Activated T-cell treated with anti-CD3 and anti-CD28 coated beads for 48 hours (primary cell): ENCODE results near the gene MC1R.
"Not testable (repeated sequence)": the region's sequence is repeated elsewhere in the genome, so short reads cannot be mapped to it uniquely, and the experiment has no call there.

ENCODE experiments used
- DNase-seq: peaks from one replicate; pipeline ENCODE4 v3.0.0-alpha.2; 2020; ENCODE audit warnings: low read depth

Gene MC1R

DNA sequence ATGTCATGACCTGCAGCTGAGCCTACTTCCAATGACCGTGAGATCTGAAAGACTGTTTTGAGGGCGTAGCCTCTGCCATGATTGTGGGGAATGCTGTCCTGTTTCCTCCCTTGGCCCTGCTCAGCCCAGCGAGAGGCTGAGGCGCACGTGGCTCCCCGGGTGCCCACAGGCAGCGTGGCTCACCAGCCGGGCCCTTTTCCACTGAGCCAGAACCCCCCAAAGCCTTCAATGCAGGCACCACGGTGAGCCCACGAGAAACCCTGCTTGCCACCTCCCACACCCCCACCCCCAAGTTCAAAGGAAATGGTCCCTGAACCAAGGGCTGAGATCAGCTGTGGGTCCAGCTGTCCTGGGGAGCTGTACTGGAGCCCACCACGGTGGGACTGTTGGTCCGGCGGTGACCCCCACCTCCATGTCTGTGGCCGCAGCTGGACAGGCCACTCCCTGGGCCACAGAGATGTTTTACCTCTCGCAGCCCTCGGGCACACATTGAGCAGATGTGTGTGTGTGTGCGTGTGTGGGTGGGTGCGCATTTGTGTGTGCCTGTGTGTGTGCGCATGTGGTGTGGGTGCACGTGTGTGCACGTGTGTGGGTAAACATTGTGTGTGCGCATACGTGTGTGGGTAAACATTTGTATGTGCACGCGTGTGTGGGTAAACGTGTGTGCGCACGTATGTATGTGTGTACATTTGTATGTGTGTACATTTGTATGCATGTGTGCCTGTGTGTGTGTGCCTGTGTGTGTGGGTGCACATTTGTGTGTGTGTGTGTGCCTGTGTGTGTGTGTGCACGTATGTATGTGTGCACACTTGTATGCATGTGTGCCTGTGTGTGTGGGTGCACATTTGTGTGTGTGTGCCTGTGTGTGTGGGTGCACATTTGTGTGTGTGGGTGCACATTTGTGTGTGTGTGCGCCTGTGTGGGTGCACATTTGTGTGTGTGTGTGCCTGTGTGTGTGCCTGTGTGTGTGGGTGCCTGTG is 5.0 kb upstream of the MC1R start:
- DNase-seq = no peak

DNA sequence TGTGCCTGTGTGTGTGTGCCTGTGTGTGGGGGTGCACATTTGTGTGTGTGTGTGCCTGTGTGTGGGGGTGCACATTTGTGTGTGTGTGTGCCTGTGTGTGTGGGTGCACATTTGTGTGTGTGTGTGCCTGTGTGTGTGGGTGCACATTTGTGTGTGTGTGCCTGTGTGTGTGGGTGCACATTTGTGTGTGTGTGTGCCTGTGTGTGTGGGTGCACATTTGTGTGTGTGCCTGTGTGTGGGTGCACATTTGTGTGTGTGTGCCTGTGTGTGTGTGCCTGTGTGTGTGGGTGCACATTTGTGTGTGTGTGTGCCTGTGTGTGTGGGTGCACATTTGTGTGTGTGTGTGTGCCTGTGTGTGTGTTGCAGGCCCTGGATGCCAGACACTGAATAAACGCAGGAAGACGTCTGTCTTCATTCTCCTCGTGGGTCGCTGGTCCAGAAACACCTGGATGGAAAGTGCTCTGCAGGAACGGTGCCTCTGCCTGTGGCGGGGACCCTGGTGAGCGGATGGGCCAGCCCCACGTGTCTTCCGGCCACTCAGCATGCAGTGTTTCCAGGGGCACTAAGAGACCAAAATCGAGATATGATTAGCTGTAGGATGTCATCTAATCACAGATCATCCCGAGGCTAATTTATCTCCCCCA is 3.9 kb upstream of the MC1R start:
- DNase-seq = not testable (repeated sequence)

DNA sequence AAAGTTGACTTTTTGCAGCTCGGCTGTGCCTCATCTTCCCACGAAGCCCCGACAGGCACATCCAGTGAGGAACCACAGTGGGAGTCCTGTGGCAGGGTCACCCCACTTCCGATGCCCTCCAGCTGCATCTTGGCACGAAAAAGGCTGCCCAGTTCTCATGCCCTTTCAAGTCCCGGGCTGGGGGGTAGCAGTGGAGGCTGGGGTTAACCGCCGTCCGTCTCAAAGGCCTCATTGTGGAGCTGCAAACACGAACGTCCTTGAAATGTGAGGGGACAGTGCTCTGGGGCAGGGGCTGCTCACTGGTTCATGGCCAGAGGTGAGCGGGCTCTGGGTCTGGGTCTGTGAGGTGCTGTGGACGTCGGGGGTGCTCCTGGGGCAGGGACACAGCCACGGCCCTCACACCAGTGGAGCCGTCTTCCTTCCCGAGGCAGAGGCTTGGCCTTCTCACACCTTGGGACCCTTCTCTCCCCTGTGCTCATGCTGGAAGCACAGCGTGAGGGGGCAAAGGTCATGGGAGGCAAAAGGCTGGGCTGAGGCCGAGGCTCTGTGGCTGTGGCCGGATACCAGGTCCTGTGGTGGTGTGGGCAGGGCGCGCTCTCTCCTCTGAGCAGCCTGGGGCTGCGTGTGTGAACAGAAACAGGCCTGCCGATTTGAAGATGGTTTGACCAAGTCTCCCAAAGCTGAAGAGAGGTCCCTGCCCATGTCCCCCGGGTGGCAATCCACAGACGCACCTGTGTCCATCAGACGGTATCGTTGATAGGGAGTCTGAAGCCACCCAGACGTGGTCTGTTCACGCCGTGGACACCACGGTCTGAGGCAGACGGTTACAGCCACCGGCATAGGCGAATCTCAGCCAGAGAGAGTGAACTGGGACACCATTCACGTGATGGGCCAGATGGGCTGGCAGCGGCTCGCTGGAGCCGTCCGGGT is 3.1 kb upstream of the MC1R start:
- no peak for DNase-seq

DNA sequence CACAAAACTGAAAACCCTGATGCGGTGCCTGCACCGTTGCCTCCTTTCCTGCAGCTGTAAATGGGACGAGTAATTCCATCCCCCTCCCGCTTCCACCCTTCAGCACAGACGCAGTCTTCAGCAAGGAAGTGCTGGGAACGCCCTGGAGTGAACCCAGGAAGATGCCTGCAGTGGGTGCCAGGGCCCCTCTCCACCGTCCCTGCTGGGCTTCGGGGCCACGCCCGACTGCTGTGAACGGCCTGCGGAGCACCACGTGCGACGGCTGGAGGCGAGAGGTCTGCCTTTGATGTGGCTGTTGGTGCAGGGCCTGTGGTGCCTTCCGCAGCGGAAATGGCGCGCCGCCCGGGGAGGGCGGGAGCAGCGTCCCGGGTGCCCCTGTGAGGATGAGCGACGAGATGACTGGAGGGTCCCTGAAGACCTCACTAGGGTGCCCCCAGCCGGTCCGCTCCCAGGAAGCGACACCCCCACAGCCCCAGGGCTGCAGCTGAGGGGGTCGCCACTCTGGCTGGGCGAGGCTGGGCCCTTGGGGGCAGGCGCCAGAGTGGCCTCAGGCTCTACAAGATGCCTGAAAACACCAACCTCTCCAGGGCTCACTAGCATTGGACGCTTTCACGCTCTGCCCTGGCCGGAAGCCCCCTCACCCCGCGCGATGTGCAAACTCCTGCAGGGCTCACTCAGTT is 749 bp upstream of the MC1R start:
- DNase-seq = peak; percentile 76

DNA sequence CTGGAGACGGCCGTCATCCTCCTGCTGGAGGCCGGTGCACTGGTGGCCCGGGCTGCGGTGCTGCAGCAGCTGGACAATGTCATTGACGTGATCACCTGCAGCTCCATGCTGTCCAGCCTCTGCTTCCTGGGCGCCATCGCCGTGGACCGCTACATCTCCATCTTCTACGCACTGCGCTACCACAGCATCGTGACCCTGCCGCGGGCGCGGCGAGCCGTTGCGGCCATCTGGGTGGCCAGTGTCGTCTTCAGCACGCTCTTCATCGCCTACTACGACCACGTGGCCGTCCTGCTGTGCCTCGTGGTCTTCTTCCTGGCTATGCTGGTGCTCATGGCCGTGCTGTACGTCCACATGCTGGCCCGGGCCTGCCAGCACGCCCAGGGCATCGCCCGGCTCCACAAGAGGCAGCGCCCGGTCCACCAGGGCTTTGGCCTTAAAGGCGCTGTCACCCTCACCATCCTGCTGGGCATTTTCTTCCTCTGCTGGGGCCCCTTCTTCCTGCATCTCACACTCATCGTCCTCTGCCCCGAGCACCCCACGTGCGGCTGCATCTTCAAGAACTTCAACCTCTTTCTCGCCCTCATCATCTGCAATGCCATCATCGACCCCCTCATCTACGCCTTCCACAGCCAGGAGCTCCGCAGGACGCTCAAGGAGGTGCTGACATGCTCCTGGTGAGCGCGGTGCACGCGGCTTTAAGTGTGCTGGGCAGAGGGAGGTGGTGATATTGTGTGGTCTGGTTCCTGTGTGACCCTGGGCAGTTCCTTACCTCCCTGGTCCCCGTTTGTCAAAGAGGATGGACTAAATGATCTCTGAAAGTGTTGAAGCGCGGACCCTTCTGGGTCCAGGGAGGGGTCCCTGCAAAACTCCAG is 1.1 kb downstream of the MC1R start:
- DNase-seq = no peak

DNA sequence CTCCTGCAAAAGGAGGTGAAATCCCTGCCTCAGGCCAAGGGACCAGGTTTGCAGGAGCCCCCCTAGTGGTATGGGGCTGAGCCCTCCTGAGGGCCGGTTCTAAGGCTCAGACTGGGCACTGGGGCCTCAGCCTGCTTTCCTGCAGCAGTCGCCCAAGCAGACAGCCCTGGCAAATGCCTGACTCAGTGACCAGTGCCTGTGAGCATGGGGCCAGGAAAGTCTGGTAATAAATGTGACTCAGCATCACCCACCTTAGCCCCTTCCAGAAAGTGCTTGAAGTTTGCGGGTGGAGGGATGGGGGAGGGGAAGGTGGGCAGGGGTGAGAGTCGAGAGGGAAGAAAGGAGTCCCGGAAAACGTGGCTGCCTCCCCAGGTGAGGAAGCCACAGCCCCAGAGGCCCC is 2.1 kb downstream of the MC1R start:
- DNase-seq = no peak

DNA sequence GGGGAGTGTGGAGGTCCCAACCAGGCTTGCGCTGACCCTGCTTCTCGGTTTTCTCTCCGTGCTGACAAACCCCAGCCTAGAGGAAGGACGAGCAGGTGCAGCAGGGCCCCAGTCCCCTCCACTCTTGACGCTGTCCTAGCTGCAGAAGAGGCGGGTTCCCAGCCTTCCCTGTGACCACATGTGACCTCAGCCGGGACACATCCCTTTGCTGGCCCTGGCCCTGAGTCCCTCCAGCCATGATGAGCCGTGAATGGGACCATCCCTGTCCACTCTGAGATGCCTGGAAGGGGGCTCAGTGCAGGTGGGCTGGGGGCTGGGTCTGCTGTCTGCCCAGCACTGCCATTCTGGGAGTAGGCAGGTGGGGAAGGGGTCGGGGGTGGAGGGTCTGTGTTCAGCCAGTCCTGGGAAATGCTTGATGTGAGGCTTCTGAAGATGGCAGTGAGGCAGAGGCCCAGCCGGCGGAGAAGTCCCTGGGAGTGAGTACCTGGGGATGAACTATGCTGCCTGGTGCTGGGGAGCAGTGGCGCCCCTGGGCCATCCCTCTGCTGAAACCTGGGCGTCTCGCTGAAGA is 2.6 kb downstream of the MC1R start:
- no peak for DNase-seq

DNA sequence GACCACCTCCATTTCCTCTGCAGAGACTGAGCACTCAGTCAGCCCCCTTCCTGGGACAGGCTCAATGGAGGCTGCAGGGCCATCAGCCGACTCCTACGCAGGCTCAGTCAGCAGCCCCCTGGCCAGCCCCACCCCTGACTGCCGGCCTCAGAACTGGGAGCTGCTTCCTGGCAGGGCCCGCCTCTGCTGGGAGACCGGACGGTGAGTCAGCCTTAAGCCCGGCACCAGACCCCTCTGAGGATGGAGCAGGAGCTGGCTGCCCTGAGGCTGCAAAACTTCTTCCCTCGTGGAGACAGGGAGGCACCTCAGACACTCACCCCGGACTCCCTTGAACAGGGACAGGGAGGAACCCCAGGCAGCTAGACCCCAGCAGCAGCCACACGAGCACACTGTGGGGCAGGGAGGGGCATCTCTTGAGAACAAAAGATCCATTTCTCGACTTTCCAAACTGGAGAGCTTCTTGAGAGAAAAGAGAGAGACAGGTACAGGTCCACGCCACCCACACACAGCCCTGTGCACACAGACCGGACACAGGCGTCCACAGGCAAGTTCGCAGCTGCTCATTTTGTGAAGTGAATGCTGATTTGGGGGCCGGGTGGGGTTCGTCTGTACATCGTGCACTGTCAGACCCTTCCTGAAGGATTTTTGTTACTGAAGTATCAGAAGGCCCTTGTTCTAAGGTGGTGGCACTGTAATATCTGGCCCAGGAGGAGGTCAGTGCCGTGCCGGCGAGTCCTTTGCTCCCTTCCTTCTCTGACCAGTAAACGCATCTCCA is 3.2 kb downstream of the MC1R start:
- no peak for DNase-seq

DNA sequence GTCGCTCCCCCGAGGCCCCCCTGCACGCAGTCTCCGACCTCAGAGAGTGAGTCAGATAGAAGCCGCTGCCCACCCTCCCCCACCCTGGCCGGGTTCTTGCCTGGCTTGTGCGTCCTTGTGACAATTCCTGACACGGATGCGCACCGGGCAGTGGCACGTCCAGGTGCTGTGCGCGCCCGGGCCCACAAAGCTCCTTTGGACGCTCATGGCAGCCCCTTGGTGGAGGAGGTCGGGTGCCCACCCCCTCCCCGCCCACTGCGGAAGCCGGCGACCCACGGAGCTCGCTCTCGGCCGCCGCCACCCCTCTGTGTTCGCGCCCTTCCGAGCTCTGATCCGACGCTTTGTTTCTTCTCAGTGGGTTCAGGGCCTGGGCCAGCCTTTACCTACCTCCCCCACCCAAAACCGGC is 3.8 kb downstream of the MC1R start:
- no peak for DNase-seq

DNA sequence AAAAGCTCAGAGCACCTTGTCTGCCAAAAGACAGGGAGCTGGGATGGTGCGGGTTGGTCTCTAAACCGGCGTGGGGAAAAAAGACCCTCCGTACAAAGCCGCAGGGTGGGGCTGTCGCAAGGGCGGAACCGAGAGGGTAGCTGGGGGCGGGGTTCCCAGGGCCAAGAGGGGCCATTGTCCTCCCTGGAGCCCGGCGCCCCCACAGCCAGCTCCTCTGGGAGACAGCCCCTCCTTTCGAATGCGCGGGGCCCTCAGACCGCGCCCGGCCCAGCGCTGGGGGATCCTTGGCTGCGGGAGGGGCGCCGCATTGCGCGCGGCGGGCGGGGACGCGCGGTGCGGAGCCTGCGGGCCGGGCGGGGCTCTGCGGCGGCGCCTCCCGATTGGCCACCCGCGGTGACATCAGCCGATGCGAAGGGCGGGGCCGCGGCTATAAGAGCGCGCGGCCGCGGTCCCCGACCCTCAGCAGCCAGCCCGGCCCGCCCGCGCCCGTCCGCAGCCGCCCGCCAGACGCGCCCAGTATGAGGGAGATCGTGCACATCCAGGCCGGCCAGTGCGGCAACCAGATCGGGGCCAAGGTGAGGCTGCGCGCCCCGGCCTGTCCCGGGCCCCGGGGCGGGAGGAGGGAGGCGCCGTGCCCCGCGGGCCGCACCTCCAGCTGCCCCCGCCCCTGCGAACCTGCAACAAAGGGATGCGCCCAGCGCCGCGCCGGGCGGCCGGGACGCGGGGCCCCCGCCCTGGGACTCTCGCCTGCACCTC is 4.4 kb downstream of the MC1R start, which contains the start of gene TUBB3:
TSS of gene TUBB3 (plus strand) at position 459 of the 756 bp plus-strand sequence. CDS start at position 519, 60 bp downstream.
- DNase-seq = no peak

DNA sequence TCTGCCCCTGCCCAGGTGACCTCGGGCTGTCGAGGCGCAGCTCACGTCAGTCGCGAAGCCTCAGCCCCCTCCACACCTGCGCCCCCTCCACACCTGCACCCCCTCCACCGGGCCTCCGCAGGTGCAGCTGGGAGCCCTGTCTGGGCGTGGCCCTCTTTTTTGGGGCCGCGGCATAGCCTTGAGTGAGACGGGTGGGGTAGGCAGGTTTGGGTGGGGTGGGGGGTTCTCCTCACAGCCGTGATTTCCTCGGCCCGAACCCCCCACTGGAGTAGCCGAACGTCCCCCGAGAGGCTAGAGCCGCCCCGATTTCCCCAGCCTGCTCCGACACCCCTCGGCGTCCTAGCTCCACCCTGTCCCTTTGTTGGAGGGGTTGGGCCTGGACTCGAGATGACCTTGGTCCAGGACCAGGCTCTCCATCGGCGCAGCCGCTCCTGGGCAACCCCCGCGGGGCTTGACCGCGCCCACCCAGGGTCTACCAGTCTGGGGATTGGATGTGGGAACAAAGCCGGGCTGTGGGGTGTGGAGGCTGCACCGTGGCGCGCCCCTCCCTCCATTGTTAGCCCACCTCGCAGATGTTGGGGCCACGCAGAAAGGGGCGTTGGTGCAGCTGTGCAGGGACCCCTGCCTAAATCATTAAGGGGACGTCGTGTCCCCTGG is 5.1 kb downstream of the MC1R start:
- no peak for DNase-seq

DNA sequence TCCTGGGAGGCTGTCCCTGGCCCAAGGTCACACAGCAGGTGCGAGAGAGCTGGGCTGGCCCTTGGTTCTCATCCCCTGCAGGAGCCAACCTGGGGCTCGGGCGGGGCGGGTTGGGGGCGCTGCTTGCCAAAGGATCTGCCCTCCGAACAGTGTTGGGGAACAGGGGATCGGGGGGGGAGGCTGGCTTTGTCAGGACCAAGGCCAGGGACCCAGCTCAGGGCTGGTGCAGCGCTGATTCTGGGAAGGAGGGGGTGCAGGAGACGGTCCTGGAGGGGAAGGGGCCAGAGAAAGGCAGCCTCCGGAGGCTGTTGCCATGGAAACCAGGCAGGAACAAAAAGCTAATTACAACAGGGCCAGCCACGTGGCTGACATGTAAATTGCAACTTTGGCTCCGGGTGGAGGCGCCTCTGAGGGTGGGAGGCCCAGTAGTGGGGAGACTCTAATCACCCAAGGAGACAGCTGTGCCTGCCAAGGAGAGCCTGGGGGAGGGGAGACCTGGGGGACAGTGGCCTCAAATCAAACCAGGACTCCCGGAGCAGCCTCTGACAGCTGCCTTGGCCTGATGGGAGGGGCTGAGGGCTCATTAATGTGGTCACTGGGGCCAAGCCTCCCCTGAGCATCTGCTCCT is 5.7 kb downstream of the MC1R start:
- no peak for DNase-seq

DNA sequence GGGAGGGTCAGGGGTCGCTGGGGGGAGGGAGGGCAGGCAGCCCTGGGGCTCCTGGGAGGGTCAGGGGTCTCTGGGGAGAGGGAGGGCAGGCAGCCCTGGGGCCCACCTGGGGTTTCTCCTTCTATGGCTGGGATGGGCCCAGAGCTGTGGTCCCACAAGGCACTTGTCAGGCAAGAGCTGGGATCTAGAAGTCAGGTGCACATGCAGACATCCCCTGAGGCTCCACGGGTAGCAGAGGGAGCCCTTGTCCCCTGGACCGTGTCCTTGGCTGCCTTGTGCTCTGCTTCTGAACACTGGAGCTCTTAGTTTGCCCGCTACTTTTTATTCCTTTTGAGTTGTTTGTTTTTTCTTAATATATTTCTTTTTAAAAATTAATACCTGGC is 6.3 kb downstream of the MC1R start:
- DNase-seq = no peak

DNA sequence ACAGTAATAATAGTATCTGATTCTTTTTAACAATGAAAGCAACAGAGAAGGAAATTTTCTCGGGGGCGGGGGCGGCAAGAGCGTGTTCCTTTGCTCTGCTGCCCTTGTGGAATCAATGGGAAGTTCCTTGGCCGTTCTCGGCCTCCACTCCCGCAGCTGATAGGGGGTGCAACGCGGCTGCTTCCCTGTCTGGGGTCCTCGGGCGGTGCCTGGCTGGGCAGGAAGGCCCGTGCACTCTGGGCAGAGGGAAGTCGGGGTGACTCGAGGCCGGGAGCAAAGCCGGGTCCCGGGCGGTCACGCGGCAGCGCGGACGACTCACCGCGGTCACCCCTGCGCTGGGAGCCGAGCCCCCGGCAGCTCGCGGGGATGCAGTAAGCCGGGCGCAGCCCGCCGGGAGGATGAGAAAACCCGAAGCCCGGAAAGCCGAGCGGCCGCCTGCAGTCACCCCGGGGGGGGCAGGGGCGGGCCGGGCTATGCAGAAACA is 7.0 kb downstream of the MC1R start:
- DNase-seq = no peak

DNA sequence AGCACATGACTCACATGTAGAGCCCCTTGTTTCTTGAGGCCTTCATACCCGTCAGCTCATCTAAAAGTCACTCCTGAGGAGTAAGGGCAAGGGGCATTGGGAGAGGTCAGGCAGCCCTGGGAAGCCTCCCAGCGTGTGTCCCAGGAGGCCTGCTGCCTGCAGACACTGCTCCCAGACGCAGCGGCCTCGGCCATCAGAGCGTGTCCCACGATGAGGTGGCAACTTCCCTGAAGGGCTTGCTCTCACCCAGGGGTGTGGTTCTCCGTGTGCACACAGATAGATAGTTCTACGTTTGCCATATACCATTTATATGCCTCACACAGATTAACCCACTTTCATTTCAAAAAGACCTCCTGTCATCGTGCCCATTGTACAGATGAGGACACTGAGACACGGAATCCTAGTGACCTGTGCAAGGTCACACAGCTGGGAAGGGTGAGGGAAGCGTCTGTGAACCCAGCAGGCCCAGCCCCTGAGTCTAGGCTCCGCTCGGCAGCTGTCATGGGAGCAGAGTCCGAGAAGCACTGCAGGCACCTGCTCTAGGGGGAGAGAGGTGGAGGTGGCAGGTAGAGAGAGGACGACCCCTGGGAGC is 12.7 kb downstream of the MC1R start:
- DNase-seq = no peak

DNA sequence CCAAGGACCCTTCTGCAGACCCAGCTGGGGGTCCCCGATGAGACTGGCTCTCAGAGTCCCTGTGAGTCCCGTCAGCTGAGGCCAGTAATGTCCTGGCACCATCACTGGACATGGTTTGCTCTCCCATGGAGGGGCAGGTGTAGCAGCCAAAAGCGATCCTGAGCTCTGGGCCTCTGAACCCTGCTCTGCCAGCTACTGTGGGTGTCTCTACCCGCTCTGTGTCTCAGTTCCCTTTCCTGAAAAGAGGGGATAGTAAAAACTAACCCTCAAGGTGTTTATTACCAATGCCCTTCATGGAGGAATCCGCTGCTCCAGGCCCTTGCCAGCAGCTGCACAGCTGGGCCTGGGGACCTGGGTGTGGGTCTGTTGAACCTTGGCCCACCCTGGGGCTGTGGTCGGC is 13.3 kb downstream of the MC1R start:
- DNase-seq = no peak

DNA sequence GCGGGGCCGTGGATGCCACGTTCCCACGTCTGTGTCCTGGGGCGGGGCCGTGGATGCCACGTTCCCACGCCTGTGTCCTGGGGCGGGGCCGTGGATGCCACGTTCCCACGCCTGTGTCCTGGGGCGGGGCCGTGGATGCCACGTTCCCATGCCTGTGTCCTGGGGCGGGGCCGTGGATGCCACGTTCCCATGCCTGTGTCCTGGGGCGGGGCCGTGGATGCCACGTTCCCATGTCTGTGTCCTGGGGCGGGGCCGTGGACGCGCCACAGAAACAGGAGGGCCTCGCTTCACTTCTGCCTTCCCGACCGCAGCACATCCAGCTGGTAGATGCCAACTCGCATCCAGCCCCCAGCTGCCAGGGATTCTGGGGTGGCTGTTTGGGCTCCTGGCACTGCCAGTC is 15.4 kb downstream of the MC1R start:
- not testable (repeated sequence) for DNase-seq
